Hepatocyte (in vitro differentiated cells): ENCODE data around the gene FBN3. TPM values are rescaled to one million over a fixed set of nuclear protein-coding genes. Genes with fewer than 3 reads are reported as not detected.

Source experiments
- DNase-seq: peaks from one replicate; pipeline ENCODE4 v3.0.0-alpha.2; 2016; ENCODE audit warnings: low spot score
- H2AFZ ChIP-seq: fragments of 200-600 bp; sonication (generic); 2 replicates; pipeline ENCODE4 v1.6.0; 2016; ENCODE audit warnings: antibody characterized with exemption, mild to moderate bottlenecking
- H3K27ac ChIP-seq: fragments of 200-600 bp; sonication (generic); 2 replicates; pipeline ENCODE4 v1.5.1; 2016; ENCODE audit warnings: mild to moderate bottlenecking
- H3K27me3 ChIP-seq: fragments of 200-600 bp; sonication (generic); 2 replicates; pipeline ENCODE4 v1.6.1; 2016
- H3K36me3 ChIP-seq: fragments of 200-600 bp; sonication (generic); replicated peaks from 2 replicates; pipeline ENCODE4 v1.5.1; 2016; ENCODE audit warnings: low read depth; ENCODE audit not compliant: insufficient read depth
- H3K4me1 ChIP-seq: fragments of 200-600 bp; sonication (generic); 2 replicates; pipeline ENCODE4 v1.5.1; 2016; ENCODE audit warnings: mild to moderate bottlenecking, moderate library complexity; ENCODE audit not compliant: insufficient read depth
- H3K4me2 ChIP-seq: fragments of 200-600 bp; sonication (generic); 2 replicates; pipeline ENCODE4 v1.6.0; 2016
- H3K4me3 ChIP-seq: fragments of 200-600 bp; sonication (generic); 2 replicates; pipeline ENCODE4 v1.5.1; 2016; ENCODE audit warnings: mild to moderate bottlenecking
- H3K79me2 ChIP-seq: fragments of 200-600 bp; sonication (generic); 2 replicates; pipeline ENCODE4 v1.6.0; 2017; ENCODE audit warnings: mild to moderate bottlenecking
- H3K9me2 ChIP-seq: fragments of 200-600 bp; sonication (generic); replicated peaks from 2 replicates; pipeline ENCODE4 v1.6.0; 2017; ENCODE audit warnings: mild to moderate bottlenecking; ENCODE audit not compliant: insufficient read depth
- H3K9me3 ChIP-seq: fragments of 200-600 bp; sonication (generic); 2 replicates; pipeline ENCODE4 v1.5.1; 2016; ENCODE audit warnings: low read depth, mild to moderate bottlenecking
- H4K20me1 ChIP-seq: fragments of 200-600 bp; sonication (generic); 2 replicates; pipeline ENCODE4 v1.6.0; 2016; ENCODE audit warnings: mild to moderate bottlenecking; ENCODE audit not compliant: insufficient read depth, poor library complexity, severe bottlenecking
- CTCF ChIP-seq: fragments of 200-600 bp; sonication (generic); IDR thresholded peaks from 2 replicates; pipeline ENCODE4 v1.5.1; 2016; ENCODE audit warnings: antibody characterized with exemption, mild to moderate bottlenecking; ENCODE audit not compliant: poor library complexity
- EZH2 ChIP-seq: fragments of 200-600 bp; sonication (generic); IDR thresholded peaks from 2 replicates; pipeline ENCODE4 v1.6.1; 2016; ENCODE audit warnings: antibody characterized with exemption, mild to moderate bottlenecking, borderline replicate concordance
- EZH2phosphoT487 ChIP-seq: fragments of 200-600 bp; sonication (generic); IDR thresholded peaks from one replicate; pipeline ENCODE4 v1.6.1; 2018; ENCODE audit warnings: antibody characterized with exemption, mild to moderate bottlenecking, low read depth, moderate library complexity; ENCODE audit not compliant: unreplicated experiment, severe bottlenecking
- WGBS: methylation state at CpG from one replicate; pipeline ENCODE4 v1.1.6; 2016; ENCODE audit warnings: low lambda C conversion rate; ENCODE audit errors: missing lambda C conversion rate; 5-methylcytosine and 5-hydroxymethylcytosine counted together
- polyA plus RNA-seq: library from polyadenylated mRNA; unstranded; fragments of >200 nt; fragmentation: Nextera tagmentation; extraction: Ambion mirVana; gene quantifications from 2 replicates; pipeline ENCODE4 v1.2.1, GENCODE V29; 2016
- total RNA-seq: library from RNA; depleted of rRNA; stranded (reverse); fragments of >200 nt; gene quantifications from 2 replicates; pipeline ENCODE4 v1.2.3, GENCODE V29; 2014

Gene FBN3
- total and polyA plus RNA-seq, 2 experiments from 2014 or later: 7.5 to 11.5 TPM

- H3K79me2 ChIP-seq: no peaks in the 10 kb centered on the region
- no peak overlapping the region for H3K4me3 ChIP-seq
- TF ChIP-seq EZH2: no peak
- no peak for TF ChIP-seq EZH2phosphoT487
- no peak for TF ChIP-seq CTCF
- no peak overlapping the region for H3K27ac ChIP-seq
- H3K9me2 ChIP-seq: no peaks in the 10 kb centered on the region
- H3K4me2 ChIP-seq: no peak overlapping the region
- H4K20me1 ChIP-seq: no peaks in the 10 kb centered on the region
- no peak overlapping the region for H2AFZ ChIP-seq
- H3K27me3 ChIP-seq: no peaks in the 10 kb centered on the region
- H3K9me3 ChIP-seq: peaks cover 7% of the 10 kb centered on the region
- H3K4me1 ChIP-seq: no peaks in the 10 kb centered on the region
- WGBS: 84% methylated on average over 1 of the region's 1 CpG
- DNase-seq: no peak
- no peaks in the 10 kb centered on the region for H3K36me3 ChIP-seq
Measured at GRCh38 chr19:8074501-8074900, 74.9 kb downstream of the FBN3 start.

- WGBS: 91% methylated on average over 15 of the region's 15 CpGs
- Histone ChIP-seq H2AFZ (no peak overlapping the region), H3K36me3 (no peaks in the 10 kb centered on the region), H3K4me2 (no peak overlapping the region), H3K79me2 (no peaks in the 10 kb centered on the region), H3K9me3 (peaks cover 8% of the 10 kb centered on the region), H3K4me1 (no peaks in the 10 kb centered on the region), H3K27ac (no peak overlapping the region), H3K9me2 (no peaks in the 10 kb centered on the region), H3K4me3 (no peak overlapping the region), H4K20me1 (no peaks in the 10 kb centered on the region), H3K27me3 (no peaks in the 10 kb centered on the region)
- TF ChIP-seq EZH2 (no peak), CTCF (no peak), EZH2phosphoT487 (no peak)
- no peak for DNase-seq
Measured at GRCh38 chr19:8071912-8072311, 77.5 kb downstream of the FBN3 start.

- Histone ChIP-seq H3K4me1 (no peaks in the 10 kb centered on the region), H2AFZ (no peak overlapping the region), H3K27me3 (no peaks in the 10 kb centered on the region), H3K4me3 (no peak overlapping the region), H3K4me2 (no peak overlapping the region), H4K20me1 (no peaks in the 10 kb centered on the region), H3K9me3 (peaks cover 8% of the 10 kb centered on the region), H3K36me3 (no peaks in the 10 kb centered on the region), H3K79me2 (no peaks in the 10 kb centered on the region), H3K9me2 (no peaks in the 10 kb centered on the region), H3K27ac (no peak overlapping the region)
- no peak for TF ChIP-seq EZH2phosphoT487
- peak; percentile 46 for TF ChIP-seq CTCF
- TF ChIP-seq EZH2: no peak
- DNase-seq: no peak
- WGBS: 90% methylated on average over 13 of the region's 13 CpGs
Measured at GRCh38 chr19:8069096-8069973, 80.1 kb downstream of the FBN3 start.
